NCI-H460 (cell line): ENCODE measurements around the gene SEC62. TPM values are rescaled to one million over a fixed set of nuclear protein-coding genes. Genes with fewer than 3 reads are reported as not detected.

ENCODE experiments used
- total RNA-seq: library from RNA; depleted of rRNA; stranded (reverse); fragments of >200 nt; shearing (Covaris generic); gene quantifications from 2 replicates; pipeline ENCODE4 v1.2.3, GENCODE V29; 2014; rRNA removed

The SEC62 gene
- total RNA-seq, 1 experiment from 2014 or later: 30.2 TPM

Other genes with a start within 250 kb of the SEC62 start
- 14.7 and 17.6 TPM in 2 replicates for gene TERC, start 201.7 kb upstream of the SEC62 start, total RNA-seq
- 0.26 and 0.67 TPM in 2 replicates for gene ACTRT3, start 197.2 kb upstream of the SEC62 start, total RNA-seq
- gene MYNN, start 193.4 kb upstream of the SEC62 start, total RNA-seq: 10.7 and 14.7 TPM in 2 replicates
- 0.10 and 0.17 TPM in 2 replicates for gene LRRIQ4, start 153.9 kb upstream of the SEC62 start, total RNA-seq
- gene LRRC34, start 153.9 kb upstream of the SEC62 start, total RNA-seq: 12.5 and 13.7 TPM in 2 replicates
- not detected in 2 replicates for gene LRRC31, start 96.9 kb upstream of the SEC62 start, total RNA-seq
- not detected in 2 replicates for gene SAMD7, start 55.2 kb upstream of the SEC62 start, total RNA-seq
- 2.1 and 3.2 TPM in 2 replicates for gene GPR160, start 71.2 kb downstream of the SEC62 start, total RNA-seq
- 25.7 and 30.3 TPM in 2 replicates for gene PHC3, start 214.9 kb downstream of the SEC62 start, total RNA-seq